Naive B cell (primary cell): ENCODE results near the gene ZNF629. TPM values are rescaled to one million over a fixed set of nuclear protein-coding genes. Genes with fewer than 3 reads are reported as not detected.
A peak's percentile ranks its signal among the peaks of the same experiment; 100 is the strongest.

Experiments
- ATAC-seq, 2 donors: fragments of 150-1000 bp; cut with Tn5 transposase; 2 replicates each; pipeline ENCODE4 v1.10.0; 2021; ENCODE audit warnings: low read depth in 2 of 2, mild to moderate bottlenecking in 2 of 2, moderate library complexity in 2 of 2
- DNase-seq: peaks from one replicate; pipeline ENCODE4 v3.0.0; 2022
- H3K27ac Mint-ChIP-seq, 6 donors: one replicate each; pipeline ENCODE4 v1.8.0; 2020 to 2022; ENCODE audit warnings: mild to moderate bottlenecking in 6 of 6, mixed read lengths in 6 of 6, moderate library complexity in 5 of 6, inconsistent platforms in 2 of 6
- H3K27me3 Mint-ChIP-seq, 3 donors: one replicate each; pipeline ENCODE4 v1.8.0; 2021 to 2022; ENCODE audit warnings: mixed read lengths in 3 of 3, mild to moderate bottlenecking in 1 of 3
- H3K36me3 Mint-ChIP-seq, 2 donors: one replicate each; pipeline ENCODE4 v1.8.0; 2020 to 2022; ENCODE audit warnings: mixed read lengths in 2 of 2, inconsistent platforms in 1 of 2, mild to moderate bottlenecking in 1 of 2
- H3K4me1 Mint-ChIP-seq, 3 donors: one replicate each; pipeline ENCODE4 v1.8.0; 2020 to 2022; ENCODE audit warnings: mixed read lengths in 3 of 3, inconsistent platforms in 1 of 3, mild to moderate bottlenecking in 1 of 3, moderate library complexity in 1 of 3
- H3K4me3 Mint-ChIP-seq, 8 donors: one replicate each; pipeline ENCODE4 v1.8.0; 2020 to 2022; ENCODE audit warnings: mild to moderate bottlenecking in 8 of 8, mixed read lengths in 8 of 8, moderate library complexity in 8 of 8, inconsistent platforms in 2 of 8
- H3K9me3 Mint-ChIP-seq, 7 donors: one replicate each; pipeline ENCODE4 v1.8.0; 2020 to 2022; ENCODE audit warnings: mixed read lengths in 7 of 7, mild to moderate bottlenecking in 5 of 7, inconsistent platforms in 2 of 7, moderate library complexity in 1 of 7
- polyA plus RNA-seq, 6 donors: library from polyadenylated mRNA; unstranded; fragments of 300-500 nt; fragmentation: Illumina TruSeq; gene quantifications; one replicate each; pipeline ENCODE4 v1.2.3, GENCODE V29; 2021; ENCODE audit warnings: low read depth in 6 of 6

ZNF629 gene
- polyA plus RNA-seq, 6 donors from 2014 or later = 0.23 to 1.4 (median 0.45) TPM; not detected in 1

- Mint-ChIP-seq H3K4me3 (peak overlapping the region; percentile 81 to 94 (median 85)), H3K27ac (peak overlapping the region in 5 of 6 donors; percentile 53 to 69 (median 59)), H3K4me1 (peaks cover 14 to 33% (median 21%) of the 10 kb centered on the region in 3 donors), H3K9me3 (no peaks in the 10 kb centered on the region), H3K36me3 (no peaks in the 10 kb centered on the region), H3K27me3 (no peaks in the 10 kb centered on the region)
- peak; percentile 41 for DNase-seq
- ATAC-seq = peak; percentile 76 to 77
Observed at GRCh38 chr16:30805370-30806169, 18.6 kb upstream of the ZNF629 start.

GRCh38 chr16:30805056-30805369 lies 18.0 kb upstream of the ZNF629 start:
- ATAC-seq (no peak), DNase-seq (no peak)

GRCh38 chr16:30802936-30803335 lies 15.9 kb upstream of the ZNF629 start:
- H3K4me1 Mint-ChIP-seq = peaks cover 14 to 27% (median 21%) of the 10 kb centered on the region in 3 donors
- H3K27me3 Mint-ChIP-seq = no peaks in the 10 kb centered on the region
- H3K9me3 Mint-ChIP-seq = no peaks in the 10 kb centered on the region
- DNase-seq (no peak), ATAC-seq (no peak)
- H3K27ac Mint-ChIP-seq = no peak overlapping the region
- H3K4me3 Mint-ChIP-seq = peak overlapping the region in 3 of 8 donors; percentile 47 to 70 (median 55)
- no peaks in the 10 kb centered on the region for H3K36me3 Mint-ChIP-seq

More at GRCh38 chr16:30805056-30805369, 18.0 kb upstream of the ZNF629 start:
- Mint-ChIP-seq H3K4me1 (peaks cover 14 to 33% (median 21%) of the 10 kb centered on the region in 3 donors), H3K27me3 (no peaks in the 10 kb centered on the region), H3K9me3 (no peaks in the 10 kb centered on the region), H3K4me3 (peak overlapping the region; percentile 81 to 94 (median 85)), H3K27ac (peak overlapping the region in 3 of 6 donors; percentile 53 to 69 (median 57)), H3K36me3 (no peaks in the 10 kb centered on the region)

- Mint-ChIP-seq H3K27ac (no peak overlapping the region), H3K27me3 (no peaks in the 10 kb centered on the region), H3K4me1 (peaks cover 0 to 2% (median 0%) of the 10 kb centered on the region in 3 donors), H3K36me3 (no peaks in the 10 kb centered on the region), H3K9me3 (no peaks in the 10 kb centered on the region), H3K4me3 (no peak overlapping the region)
- ATAC-seq (no peak), DNase-seq (no peak)
Observed at GRCh38 chr16:30797670-30798309, 10.8 kb upstream of the ZNF629 start.

- no peak for ATAC-seq
- H3K27me3 Mint-ChIP-seq = no peaks in the 10 kb centered on the region
- no peaks in the 10 kb centered on the region for H3K36me3 Mint-ChIP-seq
Observed at GRCh38 chr16:30794634-30795033, 7.6 kb upstream of the ZNF629 start.

GRCh38 chr16:30793508-30794069 lies 6.6 kb upstream of the ZNF629 start:
- Mint-ChIP-seq H3K4me1 (no peaks in the 10 kb centered on the region), H3K9me3 (no peaks in the 10 kb centered on the region), H3K27me3 (no peaks in the 10 kb centered on the region), H3K4me3 (no peak overlapping the region), H3K36me3 (no peaks in the 10 kb centered on the region), H3K27ac (peak overlapping the region in 1 of 6 donors; percentile 10)
- DNase-seq (no peak), ATAC-seq (no peak)

More at GRCh38 chr16:30794634-30795033, 7.6 kb upstream of the ZNF629 start:
- H3K4me3 Mint-ChIP-seq = no peak overlapping the region
- H3K4me1 Mint-ChIP-seq = no peaks in the 10 kb centered on the region
- H3K9me3 Mint-ChIP-seq = no peaks in the 10 kb centered on the region
- H3K27ac Mint-ChIP-seq = peak overlapping the region in 1 of 6 donors; percentile 39
- no peak for DNase-seq

- DNase-seq (no peak), ATAC-seq (no peak)
- Mint-ChIP-seq H3K27ac (peak overlapping the region in 3 of 6 donors; percentile 57 to 81 (median 70)), H3K9me3 (no peaks in the 10 kb centered on the region), H3K36me3 (no peaks in the 10 kb centered on the region), H3K4me1 (peaks cover 18 to 30% (median 22%) of the 10 kb centered on the region in 3 donors), H3K4me3 (peak overlapping the region; percentile 75 to 94 (median 92)), H3K27me3 (peaks cover 0 to 3% (median 0%) of the 10 kb centered on the region in 3 donors)
Observed at GRCh38 chr16:30787613-30788378, 791 bp upstream of the ZNF629 start.

GRCh38 chr16:30786115-30786935 lies 680 bp downstream of the ZNF629 start:
- ATAC-seq (peak; percentile 53 to 56), DNase-seq (no peak)
- H3K27me3 Mint-ChIP-seq = peaks cover 0 to 3% (median 0%) of the 10 kb centered on the region in 3 donors
- no peaks in the 10 kb centered on the region for H3K9me3 Mint-ChIP-seq
- peak overlapping the region; percentile 64 to 88 (median 80) for H3K4me3 Mint-ChIP-seq
- peak overlapping the region in 2 of 6 donors; percentile 57 to 84 for H3K27ac Mint-ChIP-seq
- peaks cover 18 to 30% (median 22%) of the 10 kb centered on the region in 3 donors for H3K4me1 Mint-ChIP-seq
- no peaks in the 10 kb centered on the region for H3K36me3 Mint-ChIP-seq

- H3K36me3 Mint-ChIP-seq = no peaks in the 10 kb centered on the region
- no peak for DNase-seq
Observed at GRCh38 chr16:30785126-30786106, 1.6 kb downstream of the ZNF629 start.

GRCh38 chr16:30784215-30784614 lies 2.8 kb downstream of the ZNF629 start:
- H3K36me3 Mint-ChIP-seq = no peaks in the 10 kb centered on the region
- H3K27ac Mint-ChIP-seq = no peak overlapping the region
- H3K4me3 Mint-ChIP-seq = no peak overlapping the region
- H3K27me3 Mint-ChIP-seq = peaks cover 0 to 3% (median under 1%) of the 10 kb centered on the region in 3 donors
- ATAC-seq (no peak), DNase-seq (no peak)
- peaks cover 18 to 30% (median 22%) of the 10 kb centered on the region in 3 donors for H3K4me1 Mint-ChIP-seq
- no peaks in the 10 kb centered on the region for H3K9me3 Mint-ChIP-seq

More at GRCh38 chr16:30785126-30786106, 1.6 kb downstream of the ZNF629 start:
- Mint-ChIP-seq H3K27me3 (peaks cover 0 to 3% (median 0%) of the 10 kb centered on the region in 3 donors), H3K4me1 (peaks cover 18 to 30% (median 22%) of the 10 kb centered on the region in 3 donors), H3K4me3 (peak overlapping the region in 7 of 8 donors; percentile 61 to 88 (median 80)), H3K9me3 (no peaks in the 10 kb centered on the region), H3K27ac (peak overlapping the region in 3 of 6 donors; percentile 36 to 84 (median 49))
- ATAC-seq = no peak

GRCh38 chr16:30783280-30784109 lies 3.5 kb downstream of the ZNF629 start:
- H3K36me3 Mint-ChIP-seq = no peaks in the 10 kb centered on the region
- H3K4me1 Mint-ChIP-seq = peaks cover 21 to 30% (median 22%) of the 10 kb centered on the region in 3 donors
- ATAC-seq = no peak
- no peak overlapping the region for H3K27ac Mint-ChIP-seq
- H3K9me3 Mint-ChIP-seq = no peaks in the 10 kb centered on the region
- H3K4me3 Mint-ChIP-seq = no peak overlapping the region
- no peak for DNase-seq
- peaks cover 0 to 7% (median 3%) of the 10 kb centered on the region in 3 donors for H3K27me3 Mint-ChIP-seq
